ENCODE measurements around the gene FBRS. TPM values are rescaled to one million over a fixed set of nuclear protein-coding genes. Genes with fewer than 3 reads are reported as not detected.

The FBRS gene
- total and polyA plus RNA-seq, 2 of the 13 experiments (the other 11 are each of a cell fraction or from before 2014, with no cell fraction given) = 13.7 to 16.2 TPM

- TF ChIP-seq, protein P1, sequence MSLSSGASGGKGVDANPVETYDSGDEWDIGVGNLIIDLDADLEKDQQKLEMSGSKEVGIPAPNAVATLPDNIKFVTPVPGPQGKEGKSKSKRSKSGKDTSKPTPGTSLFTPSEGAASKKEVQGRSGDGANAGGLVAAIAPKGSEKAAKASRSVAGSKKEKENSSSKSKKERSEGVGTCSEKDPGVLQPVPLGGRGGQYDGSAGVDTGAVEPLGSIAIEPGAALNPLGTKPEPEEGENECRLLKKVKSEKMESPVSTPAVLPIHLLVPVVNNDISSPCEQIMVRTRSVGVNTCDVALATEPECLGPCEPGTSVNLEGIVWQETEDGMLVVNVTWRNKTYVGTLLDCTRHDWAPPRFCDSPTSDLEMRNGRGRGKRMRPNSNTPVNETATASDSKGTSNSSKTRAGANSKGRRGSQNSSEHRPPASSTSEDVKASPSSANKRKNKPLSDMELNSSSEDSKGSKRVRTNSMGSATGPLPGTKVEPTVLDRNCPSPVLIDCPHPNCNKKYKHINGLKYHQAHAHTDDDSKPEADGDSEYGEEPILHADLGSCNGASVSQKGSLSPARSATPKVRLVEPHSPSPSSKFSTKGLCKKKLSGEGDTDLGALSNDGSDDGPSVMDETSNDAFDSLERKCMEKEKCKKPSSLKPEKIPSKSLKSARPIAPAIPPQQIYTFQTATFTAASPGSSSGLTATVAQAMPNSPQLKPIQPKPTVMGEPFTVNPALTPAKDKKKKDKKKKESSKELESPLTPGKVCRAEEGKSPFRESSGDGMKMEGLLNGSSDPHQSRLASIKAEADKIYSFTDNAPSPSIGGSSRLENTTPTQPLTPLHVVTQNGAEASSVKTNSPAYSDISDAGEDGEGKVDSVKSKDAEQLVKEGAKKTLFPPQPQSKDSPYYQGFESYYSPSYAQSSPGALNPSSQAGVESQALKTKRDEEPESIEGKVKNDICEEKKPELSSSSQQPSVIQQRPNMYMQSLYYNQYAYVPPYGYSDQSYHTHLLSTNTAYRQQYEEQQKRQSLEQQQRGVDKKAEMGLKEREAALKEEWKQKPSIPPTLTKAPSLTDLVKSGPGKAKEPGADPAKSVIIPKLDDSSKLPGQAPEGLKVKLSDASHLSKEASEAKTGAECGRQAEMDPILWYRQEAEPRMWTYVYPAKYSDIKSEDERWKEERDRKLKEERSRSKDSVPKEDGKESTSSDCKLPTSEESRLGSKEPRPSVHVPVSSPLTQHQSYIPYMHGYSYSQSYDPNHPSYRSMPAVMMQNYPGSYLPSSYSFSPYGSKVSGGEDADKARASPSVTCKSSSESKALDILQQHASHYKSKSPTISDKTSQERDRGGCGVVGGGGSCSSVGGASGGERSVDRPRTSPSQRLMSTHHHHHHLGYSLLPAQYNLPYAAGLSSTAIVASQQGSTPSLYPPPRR (CRISPR knock-in tag; IDR thresholded peaks at IDR 0.05; ENCODE audit: borderline replicate concordance) = peak; percentile 23; the same call in 1 of the 2 replicates
- no peak for TF ChIP-seq CTCF (CRISPR knock-in tag; IDR thresholded peaks at IDR 0.05)
- no peak; the same call in 1 of the 2 replicates for TF ChIP-seq SALL1 (CRISPR knock-in tag; IDR thresholded peaks at IDR 0.05)
- TF ChIP-seq ZNF772 (CRISPR knock-in tag; IDR thresholded peaks at IDR 0.05) = no peak
- no peak for TF ChIP-seq ZNF616 (CRISPR knock-in tag; IDR thresholded peaks at IDR 0.05; ENCODE audit: low read depth)
- TF ChIP-seq ZNF776 (CRISPR knock-in tag; IDR thresholded peaks at IDR 0.05) = no peak
- TF ChIP-seq ZNF333 (CRISPR knock-in tag; IDR thresholded peaks at IDR 0.05; ENCODE audit: borderline replicate concordance) = no peak
- no peak for TF ChIP-seq HNF1A (IDR thresholded peaks at IDR 0.05; ENCODE audit: low read depth)
- no peak; the same call in 1 of the 2 replicates for TF ChIP-seq HNF1A (CRISPR knock-in tag; IDR thresholded peaks at IDR 0.05; ENCODE audit: borderline replicate concordance)
- TF ChIP-seq GZF1 (CRISPR knock-in tag; IDR thresholded peaks at IDR 0.05) = no peak
- TF ChIP-seq, protein P2, sequence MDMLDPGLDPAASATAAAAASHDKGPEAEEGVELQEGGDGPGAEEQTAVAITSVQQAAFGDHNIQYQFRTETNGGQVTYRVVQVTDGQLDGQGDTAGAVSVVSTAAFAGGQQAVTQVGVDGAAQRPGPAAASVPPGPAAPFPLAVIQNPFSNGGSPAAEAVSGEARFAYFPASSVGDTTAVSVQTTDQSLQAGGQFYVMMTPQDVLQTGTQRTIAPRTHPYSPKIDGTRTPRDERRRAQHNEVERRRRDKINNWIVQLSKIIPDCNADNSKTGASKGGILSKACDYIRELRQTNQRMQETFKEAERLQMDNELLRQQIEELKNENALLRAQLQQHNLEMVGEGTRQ (IDR thresholded peaks at IDR 0.05; ENCODE audit: low read depth, low read length) = no peak
- TF ChIP-seq, protein P2 (CRISPR knock-in tag; IDR thresholded peaks at IDR 0.05; ENCODE audit: borderline replicate concordance) = no peak
- TF ChIP-seq ZNF737 (CRISPR knock-in tag; IDR thresholded peaks at IDR 0.05; ENCODE audit: borderline replicate concordance) = no peak
- no peak for TF ChIP-seq RARG (CRISPR knock-in tag; IDR thresholded peaks at IDR 0.05; ENCODE audit: low read depth)
- TF ChIP-seq GFI1 (CRISPR knock-in tag; IDR thresholded peaks at IDR 0.05; ENCODE audit: borderline replicate concordance) = no peak
Observed at GRCh38 chr16:30609002-30609925, 49.0 kb upstream of the FBRS start (continued).
